ENCODE results near the gene RAP1GAP. TPM values are rescaled to one million over a fixed set of nuclear protein-coding genes. Genes with fewer than 3 reads are reported as not detected.

The RAP1GAP gene
- total RNA-seq, 1 experiment from 2014 or later = 13.4 TPM

DNA sequence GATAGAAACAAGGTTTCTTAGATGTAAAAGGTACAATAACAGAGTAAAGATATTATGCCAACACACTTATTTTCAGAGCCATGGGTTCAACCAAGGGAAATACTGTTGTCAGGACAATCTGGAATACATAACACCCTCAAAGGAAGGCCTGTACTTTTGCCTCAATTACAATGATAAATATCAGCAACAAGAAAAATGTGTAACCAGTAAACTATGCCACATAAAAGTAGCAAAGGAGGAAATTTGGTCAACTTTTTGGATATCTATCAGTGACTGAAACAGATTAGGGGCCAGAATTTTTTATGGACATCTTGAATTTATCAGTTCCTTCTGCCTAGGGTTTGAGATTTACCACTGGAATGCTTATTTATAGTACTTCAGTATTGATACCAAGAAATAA is 24.6 kb upstream of the RAP1GAP start:
- ChIA-PET CTCF (no interaction called here), POLR2A (no interaction called here), RAD21 (ENCODE audit: low non-redundant PET in 1 of 2, low total read pairs in 2 of 2, uncharacterized antibody in 2 of 2, unreplicated experiment in 2 of 2) (no interaction called here)
- H3K36me3 ChIP-seq (ENCODE audit: control insufficient read depth in 1 of 2, insufficient read depth in 2 of 2, low read length in 2 of 2) = peaks cover 6 to 13% of the 10 kb centered on the region in 2 experiments; a peak in 2 of 4 replicates
- H3K4me3 ChIP-seq (replicated peaks in 1 of 2; ENCODE audit: low read depth in 1 of 2, low read length in 2 of 2) = no peak overlapping the region
- TF ChIP-seq FOSL1 (IDR thresholded peaks at IDR 0.05; ENCODE audit: low read depth) = no peak
- TF ChIP-seq SP1 (IDR thresholded peaks at IDR 0.05; ENCODE audit: low read depth) = no peak
- no peak for TF ChIP-seq EGR1 (IDR thresholded peaks at IDR 0.05; ENCODE audit: low read depth)
- no peak for TF ChIP-seq ELF1 (IDR thresholded peaks at IDR 0.05; ENCODE audit: borderline replicate concordance, low read depth)
- no peak for TF ChIP-seq JUND (IDR thresholded peaks at IDR 0.05)
- no peak for TF ChIP-seq EZH2phosphoT487 (IDR thresholded peaks at IDR 0.05; ENCODE audit: borderline replicate concordance)
- TF ChIP-seq ZNF274 (IDR thresholded peaks at IDR 0.05; ENCODE audit: low read depth, low read length) = no peak
- no peak for TF ChIP-seq ZFX (IDR thresholded peaks at IDR 0.05)
- no peak for TF ChIP-seq CEBPB (IDR thresholded peaks at IDR 0.05; ENCODE audit: low read depth)
- TF ChIP-seq, protein P1, sequence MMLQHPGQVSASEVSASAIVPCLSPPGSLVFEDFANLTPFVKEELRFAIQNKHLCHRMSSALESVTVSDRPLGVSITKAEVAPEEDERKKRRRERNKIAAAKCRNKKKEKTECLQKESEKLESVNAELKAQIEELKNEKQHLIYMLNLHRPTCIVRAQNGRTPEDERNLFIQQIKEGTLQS (IDR thresholded peaks at IDR 0.05) = no peak
- DNase-seq (ENCODE audit: low read depth, low spot score) (no peak), ATAC-seq (no peak)
- no peaks in the 10 kb centered on the region for H3K27me3 ChIP-seq (ENCODE audit: insufficient read depth, low read length)
- BruUV-seq (replicated peaks) = no TSS peak
- H3K4me1 ChIP-seq (ENCODE audit: control insufficient read depth in 1 of 2, insufficient read depth in 2 of 2, low read length in 2 of 2) = no peaks in the 10 kb centered on the region
- no peaks in the 10 kb centered on the region for H4K20me1 ChIP-seq (ENCODE audit: insufficient read depth)
- H3K79me2 ChIP-seq (ENCODE audit: insufficient read depth, low read length) = no peaks in the 10 kb centered on the region
- no peak overlapping the region for H3K4me2 ChIP-seq (ENCODE audit: low read length)
- no peaks in the 10 kb centered on the region for H3K9me2 ChIP-seq (ENCODE audit: insufficient read depth)
- no peaks in the 10 kb centered on the region for H3K9me3 ChIP-seq (ENCODE audit: control insufficient read depth in 1 of 2, insufficient read depth in 1 of 2, low read depth in 1 of 2, low read length in 2 of 2)
- H3K27ac ChIP-seq (ENCODE audit: low read depth, low read length) = no peak overlapping the region
- no peak overlapping the region for H2AFZ ChIP-seq (ENCODE audit: low read depth, low read length, poor library complexity, severe bottlenecking)
- intact Hi-C loops (cut with micrococcal nuclease) = no loop called here
- H3K9ac ChIP-seq (ENCODE audit: low read length) = no peak overlapping the region

DNA sequence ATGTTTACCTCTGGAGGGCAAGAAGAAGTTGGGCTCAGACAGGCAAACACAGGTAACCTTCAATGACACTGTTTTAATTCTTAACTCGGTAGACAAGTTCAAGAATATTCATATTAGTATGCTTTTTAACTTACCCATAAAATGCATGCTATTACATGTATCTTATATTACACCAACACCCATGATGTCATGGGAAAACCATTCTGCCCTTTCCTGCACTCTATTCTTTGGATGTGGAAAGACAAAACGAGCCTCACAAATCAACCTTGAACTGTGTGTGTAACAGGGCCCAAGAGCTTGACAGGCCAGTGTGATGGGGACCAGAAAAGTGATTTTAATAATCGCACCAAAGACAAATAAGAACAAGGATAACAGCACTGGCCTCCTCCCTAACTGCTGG is 22.6 kb upstream of the RAP1GAP start:
- H3K4me3 ChIP-seq (replicated peaks in 1 of 2; ENCODE audit: low read depth in 1 of 2, low read length in 2 of 2) = no peak overlapping the region
- H4K20me1 ChIP-seq (ENCODE audit: insufficient read depth) = no peaks in the 10 kb centered on the region
- no peak overlapping the region for H3K9ac ChIP-seq (ENCODE audit: low read length)
- H3K9me3 ChIP-seq (ENCODE audit: control insufficient read depth in 1 of 2, insufficient read depth in 1 of 2, low read depth in 1 of 2, low read length in 2 of 2) = no peaks in the 10 kb centered on the region
- no peaks in the 10 kb centered on the region for H3K4me1 ChIP-seq (ENCODE audit: control insufficient read depth in 1 of 2, insufficient read depth in 2 of 2, low read length in 2 of 2)
- no peak overlapping the region for H3K4me2 ChIP-seq (ENCODE audit: low read length)
- peaks cover 6 to 22% of the 10 kb centered on the region in 2 experiments; a peak in 2 of 4 replicates for H3K36me3 ChIP-seq (ENCODE audit: control insufficient read depth in 1 of 2, insufficient read depth in 2 of 2, low read length in 2 of 2)
- H3K9me2 ChIP-seq (ENCODE audit: insufficient read depth) = no peaks in the 10 kb centered on the region
- RAD21 ChIA-PET (ENCODE audit: low non-redundant PET in 1 of 2, low total read pairs in 2 of 2, uncharacterized antibody in 2 of 2, unreplicated experiment in 2 of 2) = no interaction called here
- H3K27me3 ChIP-seq (ENCODE audit: insufficient read depth, low read length) = no peaks in the 10 kb centered on the region
- BruUV-seq (replicated peaks) = no TSS peak
- DNase-seq (ENCODE audit: low read depth, low spot score) = no peak
- H2AFZ ChIP-seq (ENCODE audit: low read depth, low read length, poor library complexity, severe bottlenecking) = no peak overlapping the region
- H3K27ac ChIP-seq (ENCODE audit: low read depth, low read length) = no peak overlapping the region
- TF ChIP-seq ZNF274 (IDR thresholded peaks at IDR 0.05; ENCODE audit: low read depth, low read length) = no peak
- TF ChIP-seq POLR2AphosphoS5 (IDR thresholded peaks at IDR 0.05; ENCODE audit: low read depth, low read length) = no peak
- TF ChIP-seq EZH2phosphoT487 (IDR thresholded peaks at IDR 0.05; ENCODE audit: borderline replicate concordance) = no peak
- no peak for TF ChIP-seq SIN3A (IDR thresholded peaks at IDR 0.05; ENCODE audit: low read depth)
- POLR2A ChIA-PET = no interaction called here
- CTCF ChIA-PET = no interaction called here
- intact Hi-C loops (cut with micrococcal nuclease) = no loop called here
- H3K79me2 ChIP-seq (ENCODE audit: insufficient read depth, low read length) = no peaks in the 10 kb centered on the region
- ATAC-seq = no peak

Data from HCT116 (cell line).